Non-pigmented ciliary epithelial cell (primary cell): Measurements from ENCODE around the gene KIAA1958.

Experiments used
- DNase-seq: peaks from one replicate; pipeline ENCODE4 v3.0.0-alpha.2; 2010; ENCODE audit warnings: low read depth

Gene KIAA1958

DNA sequence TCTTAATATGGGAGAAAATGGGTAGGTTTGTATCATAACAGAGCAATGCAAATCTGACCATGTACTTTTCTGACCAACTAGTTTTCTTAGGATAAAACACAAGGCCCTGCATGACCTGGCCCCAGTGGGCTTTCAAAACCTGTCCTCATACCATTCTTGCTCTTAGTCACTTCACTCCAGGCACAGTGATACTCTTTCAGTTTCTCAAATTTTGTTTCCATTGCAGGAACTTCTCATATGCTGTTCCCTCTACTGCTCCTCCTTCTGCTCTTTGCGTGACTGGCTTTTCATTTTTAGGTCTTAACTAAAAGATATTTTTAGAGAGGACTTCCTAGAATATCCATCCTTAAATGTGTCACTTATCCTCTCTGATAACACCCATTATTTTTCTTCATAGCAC is 118.9 kb downstream of the KIAA1958 start:
- no peak for DNase-seq

DNA sequence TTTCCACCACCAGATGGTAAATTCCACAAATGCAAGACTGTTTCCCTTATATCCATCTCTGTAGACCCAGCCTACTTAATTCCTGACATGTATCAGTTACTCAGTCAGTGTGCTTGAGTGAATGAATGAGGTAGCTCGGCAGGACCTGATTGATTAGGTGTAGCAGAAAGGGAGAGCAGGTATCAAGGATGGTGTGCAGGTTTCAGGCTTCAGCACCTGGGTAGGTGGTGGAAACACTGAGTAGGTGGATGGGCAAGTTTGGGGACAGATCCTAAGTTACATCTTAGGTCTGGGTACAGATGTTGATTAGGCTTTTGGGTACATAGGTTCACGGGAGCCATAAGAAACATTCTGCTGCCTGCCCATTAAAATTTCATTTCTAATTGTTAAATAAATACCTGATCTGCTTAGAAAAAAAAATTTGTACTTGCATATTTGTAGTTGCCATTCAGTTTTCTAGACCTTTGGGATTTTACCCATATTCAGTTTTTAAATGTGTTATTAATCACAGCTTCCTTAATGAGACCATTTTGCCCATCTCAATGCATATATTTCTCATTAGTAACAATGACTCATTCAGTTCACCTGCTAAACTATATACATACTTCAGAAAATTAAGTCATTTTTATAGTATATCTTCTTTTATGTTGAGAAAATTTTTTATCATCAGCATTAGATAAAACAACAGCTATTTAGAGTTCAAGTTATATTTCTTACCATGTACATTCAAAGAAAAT is 119.5 kb downstream of the KIAA1958 start:
- DNase-seq = no peak

DNA sequence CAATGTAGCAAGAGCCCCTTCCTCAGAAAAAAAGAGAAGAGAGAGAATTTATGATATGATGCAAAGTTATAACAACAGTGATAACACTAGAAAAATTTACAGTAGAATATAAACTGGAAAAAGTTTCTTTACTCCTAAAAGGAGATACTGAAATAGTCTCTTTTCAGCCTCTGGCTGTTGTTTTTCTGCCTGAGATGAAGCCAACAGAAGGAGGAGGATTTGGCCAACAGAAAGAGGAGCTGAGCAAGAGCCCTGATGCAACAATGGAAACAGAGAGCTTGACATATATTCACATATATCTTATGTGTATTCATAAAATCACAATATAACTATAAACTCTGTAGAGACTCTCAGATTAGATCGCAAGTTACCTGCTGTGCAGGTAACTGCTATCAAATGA is 122.2 kb downstream of the KIAA1958 start:
- DNase-seq = no peak

DNA sequence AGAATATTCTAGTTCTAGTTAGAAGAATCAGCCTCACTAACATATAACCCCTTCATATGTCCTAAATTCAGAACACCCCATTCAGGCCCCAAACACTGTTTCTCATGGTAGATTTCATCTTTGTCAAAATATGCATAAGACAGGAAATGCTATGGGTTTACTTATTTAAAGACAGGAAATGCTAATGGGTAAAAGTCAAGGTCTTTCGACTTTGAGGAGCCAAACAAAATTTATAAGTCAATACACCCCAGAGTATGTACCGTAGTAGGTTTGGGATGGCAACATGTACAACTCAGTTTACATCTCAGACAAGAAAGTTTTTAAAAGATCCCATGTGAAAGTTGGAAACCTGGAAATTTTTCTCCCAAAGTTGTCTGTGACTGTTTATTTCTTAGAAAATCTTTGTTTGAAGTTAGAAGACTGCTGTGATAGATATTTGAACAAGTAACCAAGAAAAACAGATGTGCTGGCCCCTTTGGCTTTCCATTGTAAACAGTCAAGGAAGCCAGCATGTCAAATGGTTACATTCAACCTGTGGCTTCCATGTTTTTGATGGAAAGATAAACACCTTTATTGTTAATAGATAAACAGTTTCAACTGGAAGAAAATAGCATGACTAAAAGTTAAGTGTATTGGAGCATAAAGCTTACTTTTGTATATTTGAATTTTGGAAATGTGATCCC is 129.1 kb downstream of the KIAA1958 start:
- no peak for DNase-seq

DNA sequence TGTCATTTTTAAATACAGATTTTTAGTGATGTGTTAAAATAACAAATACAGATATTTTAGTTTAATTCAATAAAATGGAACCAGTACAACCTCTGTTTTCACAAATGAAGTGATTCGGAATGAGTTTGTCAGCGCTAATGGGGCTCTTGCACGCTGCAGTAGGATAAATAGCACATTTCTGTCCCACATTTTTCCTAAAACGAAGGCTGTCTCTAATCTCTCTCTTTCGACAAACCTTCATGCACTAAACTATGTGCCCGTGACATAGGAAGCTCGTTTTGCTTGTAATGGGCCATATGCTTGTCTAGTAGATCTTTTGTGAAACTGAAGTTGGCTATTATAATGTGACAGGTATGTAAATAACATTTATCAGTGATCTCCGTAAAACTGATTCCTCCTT is 130.7 kb downstream of the KIAA1958 start:
- no peak for DNase-seq

DNA sequence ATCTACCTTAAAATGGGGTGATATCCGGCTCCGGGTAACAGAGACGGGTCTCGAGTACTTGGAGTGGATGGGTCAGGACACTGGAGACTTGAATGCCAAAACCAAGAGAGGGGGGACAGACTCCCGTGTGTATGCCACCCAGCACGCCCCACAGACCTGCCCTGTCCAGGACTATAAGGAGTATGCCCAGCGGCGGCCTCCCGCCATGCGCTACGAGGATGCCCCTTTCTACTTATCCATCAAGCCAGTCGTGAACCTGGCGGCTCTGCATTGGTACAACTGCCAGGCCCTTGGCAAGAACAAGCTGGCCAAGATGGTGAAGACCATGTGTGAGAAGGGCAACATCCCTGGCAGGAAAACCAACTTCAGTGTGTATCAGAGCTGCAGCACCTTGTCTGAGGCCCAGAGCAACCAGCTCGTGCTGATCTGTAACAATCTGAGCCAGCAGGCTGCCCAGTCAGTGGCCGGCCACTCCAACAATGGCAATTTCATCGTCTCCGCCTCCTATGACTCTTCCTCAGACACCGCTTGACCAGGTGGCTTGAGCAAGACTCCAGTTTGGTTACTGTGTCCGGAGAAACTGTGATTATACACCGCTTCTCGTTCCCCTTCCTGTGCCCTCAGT is 131.9 kb downstream of the KIAA1958 start:
- no peak for DNase-seq

DNA sequence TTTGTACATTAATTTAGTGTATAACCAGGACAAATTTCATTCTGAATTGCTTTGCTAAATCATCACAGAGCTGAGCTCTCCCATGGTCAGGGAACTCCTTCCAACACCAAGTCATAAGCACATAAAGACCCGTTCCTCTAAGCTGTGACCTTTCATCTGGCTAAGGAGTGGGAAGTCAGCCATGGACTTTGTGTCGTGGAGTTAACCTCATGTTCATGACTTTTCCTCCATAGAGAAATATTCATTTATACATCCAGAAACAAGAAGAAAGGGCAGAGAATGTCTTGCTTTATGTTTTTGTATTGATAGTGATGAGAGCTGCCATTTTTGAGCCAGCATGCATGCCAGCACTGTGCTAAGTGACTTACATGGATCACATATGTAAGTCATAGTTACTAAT is 133.8 kb downstream of the KIAA1958 start:
- DNase-seq = no peak

DNA sequence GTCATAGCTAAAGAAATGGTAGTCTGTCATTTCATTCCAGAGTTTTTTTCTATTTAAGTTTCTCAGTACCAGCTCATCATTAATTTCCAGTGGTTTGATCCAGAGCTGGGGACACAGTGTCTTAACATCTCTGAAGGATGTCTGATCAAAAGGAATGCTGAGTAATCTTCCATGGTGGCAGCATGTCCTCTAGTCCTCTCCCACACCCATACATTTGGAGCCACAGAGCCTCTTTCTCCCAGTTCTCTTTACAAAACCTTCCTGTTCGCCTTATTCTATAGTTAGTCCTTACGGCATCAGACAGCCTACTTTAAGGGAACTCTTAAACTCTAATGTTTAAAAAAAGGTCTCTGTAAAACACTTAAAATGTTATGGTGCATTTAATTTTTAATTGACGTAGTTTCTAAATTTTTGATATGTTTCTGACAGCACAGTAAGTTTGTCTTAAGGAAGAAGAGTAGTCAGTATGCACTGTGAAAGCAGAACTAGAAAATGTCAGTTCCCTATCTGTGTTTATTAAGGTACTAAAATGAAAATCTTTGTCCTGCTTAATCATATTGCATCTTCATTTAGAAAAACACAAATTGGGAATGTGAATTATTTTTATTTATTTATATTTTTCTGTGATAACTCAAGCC is 134.5 kb downstream of the KIAA1958 start:
- no peak for DNase-seq

DNA sequence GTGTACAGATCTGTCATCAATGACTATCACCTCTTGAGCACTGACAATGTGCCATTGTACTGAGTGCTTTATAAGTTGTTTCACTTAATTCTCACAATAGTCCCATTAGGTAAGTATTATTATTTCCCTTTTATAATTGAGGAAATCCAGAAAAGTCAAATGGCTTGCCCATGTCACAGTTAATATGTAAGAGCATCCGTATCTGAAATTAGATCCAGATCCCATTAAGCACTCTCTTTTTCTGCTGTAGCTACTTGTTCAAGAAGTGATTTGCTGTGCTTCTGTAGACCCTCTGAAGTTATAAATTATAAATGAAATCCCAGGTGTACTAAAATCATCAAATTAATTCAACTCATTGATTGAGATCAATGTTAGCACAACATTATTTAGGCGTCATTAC is 136.6 kb downstream of the KIAA1958 start:
- DNase-seq = no peak

DNA sequence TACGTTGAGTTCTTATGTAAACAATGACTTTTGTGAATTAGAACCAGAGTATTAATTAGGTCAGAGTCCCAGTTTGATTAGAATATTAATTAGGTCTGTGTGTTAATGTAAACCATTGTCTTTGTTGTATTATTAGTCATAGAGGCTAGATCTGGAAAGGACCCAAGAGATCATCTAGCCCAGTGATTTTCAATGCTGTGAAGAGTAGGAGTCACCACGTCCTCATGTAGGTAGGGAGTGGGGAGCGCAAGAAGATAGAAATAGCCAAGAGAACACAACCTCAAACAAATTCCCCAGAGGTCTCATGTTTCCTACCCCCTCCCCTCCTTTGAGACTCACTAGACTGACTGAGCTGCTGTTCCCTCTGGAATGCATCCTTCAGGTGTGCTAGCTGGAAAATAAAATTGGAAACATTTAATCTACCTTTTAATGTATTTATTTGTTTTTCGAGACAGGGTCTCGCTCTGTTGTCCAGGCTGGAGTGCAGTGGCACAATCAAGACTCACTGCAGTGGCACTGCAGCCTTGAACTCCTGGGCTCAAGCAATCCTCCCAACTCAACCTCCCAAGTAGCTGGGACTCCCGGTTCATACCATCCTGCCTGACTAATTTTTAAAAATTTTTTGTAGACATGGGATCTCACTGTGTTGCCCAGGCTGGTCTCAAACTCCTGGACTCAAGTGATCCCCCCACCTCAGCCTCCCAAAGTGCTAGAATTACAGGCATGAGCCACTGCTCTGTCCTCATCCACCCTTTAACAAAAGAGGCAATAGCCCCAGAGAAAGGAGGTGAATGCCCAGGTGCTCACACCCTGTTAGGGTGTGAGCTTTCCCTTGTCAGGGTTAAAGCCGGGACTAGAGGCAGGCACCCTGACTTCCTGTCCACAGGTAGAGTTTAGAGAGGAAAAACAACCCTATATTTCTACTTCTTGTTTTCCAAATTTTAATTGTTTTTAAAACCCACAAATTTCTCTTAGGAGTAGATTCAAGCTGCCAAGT is 138.4 kb downstream of the KIAA1958 start:
- DNase-seq = no peak

DNA sequence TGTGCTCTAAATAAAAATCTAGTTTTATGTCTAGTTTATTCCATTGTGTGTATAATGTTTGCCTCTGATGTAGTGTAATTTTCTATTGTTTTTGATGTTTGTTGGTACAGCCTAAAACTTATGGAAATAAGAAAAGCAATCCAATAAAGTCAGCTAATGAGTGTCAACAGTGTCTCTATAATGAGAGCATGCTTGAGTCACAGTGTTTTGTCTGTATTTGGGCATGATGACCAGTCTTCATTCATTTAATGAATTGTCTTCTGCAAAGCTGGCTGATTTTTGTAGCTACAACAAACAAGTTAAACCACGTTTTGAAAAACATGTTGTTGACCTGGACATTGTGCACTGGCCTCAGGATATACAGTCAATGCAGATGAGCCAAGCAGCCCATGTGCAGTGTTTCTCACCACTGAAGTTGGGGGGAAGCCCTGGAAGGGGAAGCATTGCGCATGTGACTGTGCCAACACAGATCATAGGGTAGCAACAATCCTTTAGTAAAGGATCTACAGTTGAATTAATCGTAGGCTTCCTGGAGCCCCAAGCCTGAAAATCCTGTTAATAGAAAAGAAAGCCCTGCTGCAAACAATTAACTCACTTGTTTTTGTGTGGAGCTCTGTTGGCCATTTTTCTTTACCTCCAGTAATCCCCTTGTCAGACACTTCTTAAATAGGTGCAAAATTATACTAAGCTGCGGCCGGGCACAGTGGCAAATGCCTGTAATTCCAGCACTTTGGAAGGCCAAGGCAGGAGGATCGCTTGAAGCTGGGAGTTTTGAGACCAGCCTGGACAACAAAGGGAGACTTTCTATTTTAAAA is 143.3 kb downstream of the KIAA1958 start:
- DNase-seq = no peak

DNA sequence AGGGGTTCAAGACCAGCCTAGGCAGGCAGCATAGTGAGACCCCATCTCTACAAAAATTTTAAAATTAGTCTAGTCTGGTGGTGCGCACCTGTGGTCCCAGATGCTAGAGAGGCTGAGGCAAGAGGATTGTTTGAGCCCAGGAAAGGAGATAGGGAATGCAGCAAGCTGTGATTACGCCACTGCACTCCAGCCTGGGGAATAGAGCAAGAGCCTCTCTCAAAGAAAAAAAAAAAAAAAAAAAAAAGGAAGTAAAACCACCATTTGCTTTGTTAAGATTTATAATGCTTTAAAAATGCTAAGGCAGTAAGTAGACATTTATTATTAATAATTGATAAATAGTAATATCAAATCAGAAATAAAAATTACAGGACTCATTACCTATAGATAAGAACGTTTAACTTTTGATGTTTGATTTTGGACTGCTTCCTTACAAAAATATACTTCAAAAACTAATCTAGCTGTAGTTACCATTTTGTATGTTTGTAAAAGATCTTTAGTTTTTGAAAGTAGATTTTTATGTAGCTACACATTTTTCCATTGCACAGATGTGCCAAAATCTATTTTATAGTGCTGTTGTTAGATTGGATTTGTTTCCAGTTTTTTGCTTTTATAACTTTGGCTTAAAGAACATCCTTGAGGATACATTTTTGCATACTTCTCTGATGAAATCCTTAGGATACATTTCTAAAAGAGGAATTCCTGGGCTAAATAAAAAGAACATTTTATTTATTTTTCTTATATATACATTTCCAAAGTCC is 144.9 kb downstream of the KIAA1958 start:
- no peak for DNase-seq

DNA sequence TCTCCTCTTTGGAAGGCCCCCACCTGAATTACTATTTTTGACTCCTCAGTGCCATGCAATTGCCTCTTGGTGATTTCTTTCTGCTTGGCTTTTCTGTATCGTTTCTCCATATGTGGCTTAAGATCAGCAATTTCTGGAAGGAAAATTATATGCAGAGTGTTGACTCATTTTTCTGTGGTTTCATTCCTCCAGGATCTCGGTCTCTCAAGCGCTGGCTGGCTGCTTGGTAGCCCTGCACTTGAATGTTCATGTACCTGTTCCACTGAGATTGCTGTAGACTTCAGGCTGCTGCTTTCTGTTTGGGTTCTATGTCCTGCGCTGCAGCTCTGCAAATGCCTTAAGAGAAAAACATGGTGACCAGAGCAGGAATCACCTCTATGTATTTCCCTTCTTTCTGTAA is 153.7 kb downstream of the KIAA1958 start:
- DNase-seq = no peak

DNA sequence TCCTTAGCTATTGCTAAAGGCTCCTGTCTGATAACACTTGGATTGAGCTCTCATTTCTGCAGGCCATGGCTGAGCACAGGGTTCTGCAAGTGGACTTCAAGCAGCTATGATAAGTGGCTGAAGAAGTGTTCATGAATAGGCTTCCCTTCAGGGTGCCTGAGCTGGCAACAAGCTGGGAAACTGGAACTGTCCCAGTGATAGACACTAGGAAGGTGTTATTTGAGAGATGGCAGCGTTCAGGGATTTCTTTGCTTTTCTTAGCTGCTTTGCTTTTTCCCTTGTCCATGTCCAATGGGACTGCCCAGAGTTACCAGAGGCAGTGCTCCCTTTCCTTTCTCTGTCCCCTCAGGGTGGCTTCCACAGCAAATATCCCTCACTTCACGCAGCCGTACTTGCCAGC is 155.5 kb downstream of the KIAA1958 start:
- no peak for DNase-seq

DNA sequence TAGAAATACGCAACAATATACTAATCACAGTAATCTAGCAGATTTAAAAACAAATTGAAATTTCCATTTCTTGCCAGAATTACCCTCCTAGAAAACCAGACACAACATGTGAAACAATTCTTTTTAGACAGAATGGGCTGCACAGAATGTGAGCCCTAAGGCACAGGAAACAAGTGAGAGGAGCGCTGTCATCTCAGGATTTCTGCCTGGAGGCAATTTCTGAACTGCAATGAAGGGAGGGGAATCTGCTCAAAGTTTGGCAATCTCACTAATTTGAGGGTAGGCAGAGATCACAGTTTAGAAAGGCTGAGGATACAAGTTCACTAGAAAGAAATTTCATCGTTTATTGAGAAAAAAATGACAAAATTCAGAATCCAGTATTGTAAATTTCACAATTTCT is 161.0 kb downstream of the KIAA1958 start:
- no peak for DNase-seq

DNA sequence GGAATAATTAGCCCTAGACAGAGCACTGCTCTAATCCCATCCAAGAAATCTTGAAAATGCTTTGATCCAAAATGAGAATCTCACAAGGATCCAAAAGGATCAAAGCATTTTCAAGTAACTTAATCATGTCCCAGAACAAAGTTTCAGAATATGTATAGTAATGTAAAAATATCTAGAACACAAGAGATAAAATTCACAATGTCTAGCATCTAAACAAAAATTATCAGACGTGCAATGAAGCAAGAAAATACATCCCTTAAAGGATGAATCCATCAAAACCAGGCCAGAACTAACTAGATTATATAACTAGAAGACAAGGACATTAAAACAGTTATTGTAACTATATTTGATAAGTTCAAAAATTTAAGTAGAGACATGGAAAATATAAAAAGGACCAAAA is 162.0 kb downstream of the KIAA1958 start:
- no peak for DNase-seq

DNA sequence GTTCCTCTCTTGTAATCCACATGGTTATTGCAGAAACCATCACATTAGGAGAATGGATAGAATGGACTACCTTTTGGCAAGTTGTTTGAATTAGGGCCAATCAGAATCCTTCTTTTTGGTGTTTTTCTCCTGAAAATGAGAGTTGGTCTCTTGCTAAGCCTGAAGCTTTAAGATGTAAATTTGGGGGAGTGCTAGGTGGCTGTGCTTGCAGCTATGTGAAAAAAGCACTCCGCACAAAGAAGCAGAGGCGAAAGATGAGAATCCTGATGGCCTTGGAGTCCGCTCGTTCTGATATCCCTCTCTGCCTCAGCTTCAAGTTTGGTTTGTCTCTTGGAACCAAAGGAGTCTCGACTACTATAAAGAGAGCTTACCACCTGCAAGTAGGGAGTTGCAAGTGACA is 167.7 kb downstream of the KIAA1958 start:
- DNase-seq = no peak

DNA sequence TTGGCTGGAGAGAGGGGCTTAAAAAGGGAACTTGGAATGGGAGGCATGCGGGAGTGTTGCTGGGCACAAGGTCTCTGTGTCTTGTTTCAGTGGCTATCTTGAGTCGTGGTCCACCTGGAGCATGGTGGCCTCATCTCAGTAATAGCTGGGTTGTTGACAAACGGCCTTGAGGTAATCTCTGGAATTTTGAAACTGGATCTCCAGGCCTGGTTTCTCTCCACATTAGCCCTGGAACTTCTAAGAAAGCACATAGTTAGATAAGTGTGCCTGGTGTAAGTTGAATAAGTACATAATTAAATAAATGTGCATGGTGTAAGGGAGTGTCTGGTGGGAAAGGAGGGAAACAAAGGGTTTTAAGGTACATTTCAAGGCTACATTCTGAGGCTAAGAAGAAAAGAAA is 169.0 kb downstream of the KIAA1958 start:
- DNase-seq = no peak

DNA sequence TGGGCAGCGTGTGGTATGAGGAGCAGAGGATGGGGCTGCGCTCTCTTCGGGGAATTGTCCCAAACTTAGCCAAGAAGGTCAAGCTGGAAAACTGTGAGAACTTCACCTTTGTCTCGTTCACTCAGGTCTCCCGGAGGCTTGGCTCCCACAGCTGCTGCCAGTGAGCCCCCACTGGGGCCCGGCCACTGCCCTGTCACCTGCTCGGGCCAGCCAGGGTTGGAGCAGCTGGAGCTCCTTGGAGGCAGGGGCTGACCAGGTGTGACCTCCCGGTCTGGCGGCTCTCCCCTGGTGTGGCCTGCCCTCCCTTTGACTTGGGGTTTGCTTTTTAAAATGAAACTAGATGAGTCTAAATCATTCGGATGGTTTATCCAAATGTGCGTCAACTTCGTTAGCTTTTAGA is 173.3 kb downstream of the KIAA1958 start:
- no peak for DNase-seq

DNA sequence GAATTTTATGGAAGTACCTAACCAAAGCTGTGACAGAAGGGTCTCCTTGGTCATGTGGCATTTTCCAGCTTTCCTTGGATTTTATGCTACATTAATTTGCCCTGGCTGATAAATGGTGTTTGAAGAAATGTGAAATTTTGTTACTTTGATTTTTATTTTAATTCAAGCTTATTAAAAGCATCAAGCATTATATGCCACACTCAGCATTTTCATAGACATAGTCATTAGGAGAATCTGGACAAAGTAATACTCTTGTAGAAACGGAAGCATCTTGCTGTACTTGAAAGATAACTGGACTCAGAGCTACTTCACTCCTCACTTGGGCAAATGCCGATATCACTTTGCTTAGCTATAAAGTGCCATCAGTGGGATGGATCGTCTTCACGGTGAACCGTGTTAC is 177.1 kb downstream of the KIAA1958 start:
- DNase-seq = no peak
